GM12878 (cell line): Measurements from ENCODE around the gene OPCML. TPM values are rescaled to one million over a fixed set of nuclear protein-coding genes. Genes with fewer than 3 reads are reported as not detected.

Source experiments
- ATAC-seq: fragments of 200-7000 bp; cut with Tn5 transposase; 3 replicates; pipeline ENCODE4 v1.9.1; 2020; ENCODE audit warnings: mild to moderate bottlenecking, moderate library complexity
- BruUV-seq: library from RNA; stranded (reverse); fragments of 400-500 nt; replicated peaks from 2 replicates; lab custom pipeline; 2021; lab: Mats Ljungman, UMichigan
- CTCF ChIA-PET: fragments of 300-600 bp; sonication (Branson Sonifier 250); formaldehyde crosslinking; extraction: SDS; loops from one replicate; lab custom pipeline; 2021; ENCODE audit warnings: inconsistent platforms; lab: Yijun Ruan, JAX
- POLR2A ChIA-PET: fragments of 350-600 bp; formaldehyde crosslinking; extraction: SDS; loops from one replicate; lab custom pipeline; 2021; ENCODE audit warnings: inconsistent platforms; lab: Charles Lee
- RAD21 ChIA-PET: fragments of 300-600 bp; sonication (Branson Sonifier 250); formaldehyde crosslinking; loops from one replicate; lab custom pipeline; 2023; ENCODE audit warnings: antibody characterized with exemption; ENCODE audit not compliant: unreplicated experiment; lab: Charles Lee
- SMC1A ChIA-PET: fragments of 300-600 bp; sonication (Branson Sonifier 250); formaldehyde crosslinking; loops from one replicate; lab custom pipeline; 2023; ENCODE audit not compliant: unreplicated experiment, uncharacterized antibody; lab: Charles Lee
- DNase-seq: peaks from one replicate; pipeline ENCODE4 v3.0.0-alpha.2; 2011; ENCODE audit warnings: low read depth, low spot score
- FAIRE-seq: peaks from 3 replicates; lab custom pipeline; 2011; peaks lifted over from hg19 to GRCh38; lab: Jason Lieb, UNC
- H2AFZ ChIP-seq: 2 replicates; pipeline ENCODE4 v1.6.0; 2011; ENCODE audit warnings: low read depth, low read length, control low read depth; ENCODE audit not compliant: control insufficient read depth
- H3K27ac ChIP-seq: 2 replicates; pipeline ENCODE4 v1.5.1; 2011; ENCODE audit warnings: control low read depth; ENCODE audit not compliant: control insufficient read depth, insufficient read depth
- H3K27me3 ChIP-seq, 2 experiments: replicated peaks in 1 of 2; 2 replicates each; pipeline versions ENCODE4 v1.6.0 to v1.6.1; 2011; ENCODE audit warnings: low read length in 1 of 2; ENCODE audit not compliant: control insufficient read depth in 2 of 2, insufficient read depth in 2 of 2
- H3K36me3 ChIP-seq, 2 experiments: 2 replicates each; pipeline ENCODE4 v1.5.1; 2011; ENCODE audit warnings: low read length in 1 of 2; ENCODE audit not compliant: control insufficient read depth in 2 of 2, insufficient read depth in 2 of 2
- H3K4me1 ChIP-seq: 2 replicates; pipeline ENCODE4 v1.6.1; 2011; ENCODE audit warnings: mild to moderate bottlenecking, low read length, moderate library complexity, mixed read lengths; ENCODE audit not compliant: control insufficient read depth, insufficient read depth
- H3K4me2 ChIP-seq: 2 replicates; pipeline ENCODE4 v1.6.0; 2011; ENCODE audit warnings: control low read depth; ENCODE audit not compliant: control insufficient read depth, insufficient read depth
- H3K4me3 ChIP-seq: fragments of 200-600 bp; sonication (generic); 2 replicates; pipeline ENCODE4 v1.5.1; 2016
- H3K79me2 ChIP-seq: 2 replicates; pipeline ENCODE4 v1.6.0; 2011; ENCODE audit warnings: low read length; ENCODE audit not compliant: control insufficient read depth, insufficient read depth
- H3K9ac ChIP-seq: 2 replicates; pipeline ENCODE4 v1.8.0; 2011; ENCODE audit warnings: low read length, control low read depth, mixed read lengths; ENCODE audit not compliant: control insufficient read depth, insufficient read depth
- H3K9me3 ChIP-seq: replicated peaks from 3 replicates; pipeline ENCODE4 v1.5.1; 2011; ENCODE audit warnings: mild to moderate bottlenecking, low read length; ENCODE audit not compliant: control insufficient read depth, insufficient read depth
- H4K20me1 ChIP-seq: 2 replicates; pipeline ENCODE4 v1.6.0; 2011; ENCODE audit not compliant: control insufficient read depth, insufficient read depth
- CHD2 ChIP-seq: IDR thresholded peaks from 2 replicates; pipeline ENCODE4 v1.6.1; 2011; ENCODE audit warnings: low read depth, low read length, improper control_type of control experiment, borderline replicate concordance
- CREB1 ChIP-seq: IDR thresholded peaks from 2 replicates; pipeline ENCODE4 v1.6.1; 2012; ENCODE audit warnings: low read depth, mild to moderate bottlenecking, inconsistent platforms
- SMC3 ChIP-seq: IDR thresholded peaks from 2 replicates; pipeline ENCODE4 v1.6.1; 2011; ENCODE audit warnings: low read length, improper control_type of control experiment, borderline replicate concordance
- ZSCAN29 ChIP-seq: fragments of 450-650 bp; IDR thresholded peaks from 2 replicates; pipeline ENCODE4 v1.6.1; 2017; ENCODE audit warnings: mild to moderate bottlenecking, moderate library complexity
- WGBS: methylation state at CpG from one replicate; pipeline ENCODE4 v1.1.6; 2016; ENCODE audit warnings: low lambda C conversion rate; ENCODE audit not compliant: insufficient replicate concordance, insufficient coverage; ENCODE audit errors: missing lambda C conversion rate; 5-methylcytosine and 5-hydroxymethylcytosine counted together
- in situ Hi-C: fragments of 300-500 bp; cut with MboI; formaldehyde crosslinking; loops from 9 replicates; pipeline ENCODE4 v1.14.3; 2018; ENCODE audit warnings: mixed read lengths
- intact Hi-C: fragments of 100-400 bp; cut with micrococcal nuclease; formaldehyde crosslinking; loops from one replicate; pipeline ENCODE4 v1.14.2; 2022; ENCODE audit not compliant: unreplicated experiment
- polyA plus RNA-seq, 11 experiments: library from polyadenylated mRNA; depleted of rRNA in 4 of 11; unstranded in 6 of 11; stranded (reverse) in 5 of 11; fragments of >200 nt; fragmentation: Nextera tagmentation in 4 of 11; fragmentation: Illumina TruSeq in 1 of 11; extraction: Ambion mirVana in 4 of 11; extraction: Trizol in 1 of 11; gene quantifications; 1 replicate in 1 of 11; 2 replicates in 10 of 11; pipeline versions ENCODE4 v1.2.1 to v1.2.3, GENCODE V29; 2011 to 2016; ENCODE audit warnings: inconsistent platforms in 2 of 11, missing spikeins in 2 of 11, low read depth in 1 of 11
- total RNA-seq, 4 experiments: library from RNA; depleted of rRNA in 3 of 4; stranded (reverse); fragments of >200 nt in 3 of 4; fragmentation: Illumina TruSeq in 1 of 4; extraction: Trizol in 1 of 4; gene quantifications; 2 replicates each; pipeline versions ENCODE4 v1.2.1 to v1.2.3, GENCODE V29; 2013 to 2021

Gene OPCML
- total and polyA plus RNA-seq, 10 of the 15 experiments (the other 5 are each of a cell fraction or from before 2014, with no cell fraction given), result 0.84 TPM; not detected in 9

GRCh38 chr11:132961453-132961852 lies 570.8 kb downstream of the OPCML start (continued):
- TF ChIP-seq CREB1, result no peak

DNA sequence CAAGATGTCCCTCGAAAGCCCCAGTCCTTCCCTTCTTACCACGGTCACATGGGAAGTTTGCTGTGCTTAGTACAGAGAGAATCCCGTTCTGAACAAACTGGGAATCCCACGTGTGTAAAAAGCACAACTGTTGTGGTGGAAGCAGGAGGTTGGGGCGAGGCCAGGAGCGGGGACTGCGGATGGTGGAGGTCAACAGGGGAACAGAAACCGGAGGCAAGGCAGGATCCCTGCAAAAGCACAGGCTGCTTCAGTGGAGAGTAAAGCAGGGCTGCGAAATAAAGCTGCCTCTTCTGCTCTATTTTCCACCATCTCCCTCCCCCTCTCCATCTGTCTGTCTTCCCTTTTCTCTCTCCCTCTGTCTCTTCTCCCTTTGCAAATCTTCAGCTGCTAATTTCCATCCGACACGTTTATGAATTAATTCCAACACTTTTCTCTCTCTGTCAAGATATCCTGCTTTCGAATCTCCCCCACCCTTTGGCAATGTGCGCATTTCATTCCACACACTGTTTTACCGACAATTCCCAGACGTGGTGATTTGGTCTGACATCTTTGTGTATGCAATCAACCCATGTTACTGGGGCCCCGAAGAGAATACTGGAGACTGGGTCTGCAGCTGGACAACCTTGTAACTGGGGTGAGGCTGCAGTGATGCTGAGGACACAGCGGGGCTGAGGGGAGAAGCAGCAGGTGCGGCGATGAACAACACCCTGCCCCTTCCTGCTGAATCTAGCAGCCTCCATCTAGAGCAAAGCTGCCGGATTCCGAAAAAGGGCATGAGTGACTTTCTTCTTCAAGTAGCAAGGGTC lies 571.8 kb downstream of the OPCML start:
- ChIA-PET CTCF (interaction anchor here (1.0 to 2.4 kb wide), 2 partner anchors 11 to 19 kb away, joined by 3 to 16 read pairs; no protein-coding TSS in a partner anchor), POLR2A (interaction anchor here (0.9 kb wide), 1 partner anchor 16 kb away, joined by 4 read pairs; no protein-coding TSS in a partner anchor), RAD21 (interaction anchor here (1.2 kb wide), 2 partner anchors 13 to 16 kb away, joined by 3 to 6 read pairs; no protein-coding TSS in a partner anchor), SMC1A (interaction anchor here (0.6 to 3.9 kb wide), 6 partner anchors 8 to 430 kb away, joined by 3 to 17 read pairs (median 4); no protein-coding TSS in a partner anchor)
- Histone ChIP-seq H3K27ac (no peak overlapping the region), H3K9ac (no peak overlapping the region), H2AFZ (no peak overlapping the region), H3K4me2 (no peak overlapping the region), H4K20me1 (no peaks in the 10 kb centered on the region), H3K4me1 (no peaks in the 10 kb centered on the region), H3K79me2 (no peaks in the 10 kb centered on the region), H3K27me3 (no peaks in the 10 kb centered on the region), H3K4me3 (no peak overlapping the region), H3K36me3 (no peaks in the 10 kb centered on the region), H3K9me3 (no peaks in the 10 kb centered on the region)
- DNase-seq, result no peak
- FAIRE-seq, result no peak
- ATAC-seq, result no peak
- TF ChIP-seq SMC3 (no peak), ZSCAN29 (no peak), CHD2 (no peak)
- BruUV-seq, result no TSS peak
- WGBS, result 35% methylated on average over 21 of the region's 21 CpGs
- in situ Hi-C loops, result no loop called here
- intact Hi-C loops, result no loop called here
